ENCODE measurements around the gene MB.

DNA sequence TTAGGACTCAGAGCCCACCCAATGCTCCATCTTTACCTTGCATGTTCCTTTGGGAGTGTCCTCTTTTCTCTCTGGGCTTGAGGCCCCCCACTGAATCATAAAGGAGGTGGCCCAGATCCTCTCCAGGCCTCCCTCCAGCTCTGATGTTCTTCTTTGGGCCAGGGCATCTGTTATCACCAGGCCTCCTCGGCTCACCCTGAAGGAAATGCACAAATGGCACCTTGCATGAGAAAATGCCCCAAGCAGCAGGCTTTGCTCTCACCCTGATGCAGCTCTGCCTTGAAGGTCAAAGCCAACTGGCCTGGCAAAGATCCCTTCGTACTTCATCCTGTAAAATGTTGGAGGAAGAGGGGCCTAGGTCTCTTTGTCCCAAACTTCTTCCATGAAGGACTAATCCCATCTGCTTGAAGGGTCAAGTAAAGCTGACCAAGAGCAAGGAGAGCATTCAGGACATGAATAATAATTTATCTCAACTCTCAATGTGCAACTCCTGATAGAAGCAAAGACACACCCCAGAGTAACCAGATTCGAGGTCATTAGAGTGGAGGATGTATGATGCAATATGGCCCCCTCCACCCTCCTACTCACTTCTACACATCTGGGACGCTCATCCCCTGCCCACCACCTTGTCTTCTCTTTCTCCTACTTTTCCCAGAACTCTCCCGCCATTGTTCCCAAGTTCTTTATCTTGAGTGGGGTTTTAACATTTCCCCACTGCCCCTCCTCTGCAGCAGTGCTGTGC lies 40.6 kb upstream of the MB start:
- TF ChIP-seq ZNF274 (IDR thresholded peaks at IDR 0.05; ENCODE audit: low read depth, low read length) (no peak), POLR2AphosphoS5 (IDR thresholded peaks at IDR 0.05; ENCODE audit: low read depth, low read length) (no peak), EZH2phosphoT487 (IDR thresholded peaks at IDR 0.05; ENCODE audit: borderline replicate concordance) (no peak), YY1 (IDR thresholded peaks at IDR 0.05; ENCODE audit: extremely low read depth, insufficient replicate concordance, low read depth, low read length) (no peak), FOSL1 (IDR thresholded peaks at IDR 0.05; ENCODE audit: low read depth) (no peak)
- TF ChIP-seq, protein P1, sequence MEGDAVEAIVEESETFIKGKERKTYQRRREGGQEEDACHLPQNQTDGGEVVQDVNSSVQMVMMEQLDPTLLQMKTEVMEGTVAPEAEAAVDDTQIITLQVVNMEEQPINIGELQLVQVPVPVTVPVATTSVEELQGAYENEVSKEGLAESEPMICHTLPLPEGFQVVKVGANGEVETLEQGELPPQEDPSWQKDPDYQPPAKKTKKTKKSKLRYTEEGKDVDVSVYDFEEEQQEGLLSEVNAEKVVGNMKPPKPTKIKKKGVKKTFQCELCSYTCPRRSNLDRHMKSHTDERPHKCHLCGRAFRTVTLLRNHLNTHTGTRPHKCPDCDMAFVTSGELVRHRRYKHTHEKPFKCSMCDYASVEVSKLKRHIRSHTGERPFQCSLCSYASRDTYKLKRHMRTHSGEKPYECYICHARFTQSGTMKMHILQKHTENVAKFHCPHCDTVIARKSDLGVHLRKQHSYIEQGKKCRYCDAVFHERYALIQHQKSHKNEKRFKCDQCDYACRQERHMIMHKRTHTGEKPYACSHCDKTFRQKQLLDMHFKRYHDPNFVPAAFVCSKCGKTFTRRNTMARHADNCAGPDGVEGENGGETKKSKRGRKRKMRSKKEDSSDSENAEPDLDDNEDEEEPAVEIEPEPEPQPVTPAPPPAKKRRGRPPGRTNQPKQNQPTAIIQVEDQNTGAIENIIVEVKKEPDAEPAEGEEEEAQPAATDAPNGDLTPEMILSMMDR (IDR thresholded peaks at IDR 0.05 in 2 of 3, conservative IDR thresholded peaks at IDR 0.05 in 1 of 3; ENCODE audit: borderline replicate concordance in 1 of 3, insufficient read depth in 1 of 3, low read depth in 2 of 3, low read length in 2 of 3), result no peak
